ENCODE data around the gene AGAP2. TPM values are rescaled to one million over a fixed set of nuclear protein-coding genes. Genes with fewer than 3 reads are reported as not detected.

AGAP2 gene
- total RNA-seq, 4 donors from 2014 or later, result 0.29 to 6.3 (median 2.6) TPM

DNA sequence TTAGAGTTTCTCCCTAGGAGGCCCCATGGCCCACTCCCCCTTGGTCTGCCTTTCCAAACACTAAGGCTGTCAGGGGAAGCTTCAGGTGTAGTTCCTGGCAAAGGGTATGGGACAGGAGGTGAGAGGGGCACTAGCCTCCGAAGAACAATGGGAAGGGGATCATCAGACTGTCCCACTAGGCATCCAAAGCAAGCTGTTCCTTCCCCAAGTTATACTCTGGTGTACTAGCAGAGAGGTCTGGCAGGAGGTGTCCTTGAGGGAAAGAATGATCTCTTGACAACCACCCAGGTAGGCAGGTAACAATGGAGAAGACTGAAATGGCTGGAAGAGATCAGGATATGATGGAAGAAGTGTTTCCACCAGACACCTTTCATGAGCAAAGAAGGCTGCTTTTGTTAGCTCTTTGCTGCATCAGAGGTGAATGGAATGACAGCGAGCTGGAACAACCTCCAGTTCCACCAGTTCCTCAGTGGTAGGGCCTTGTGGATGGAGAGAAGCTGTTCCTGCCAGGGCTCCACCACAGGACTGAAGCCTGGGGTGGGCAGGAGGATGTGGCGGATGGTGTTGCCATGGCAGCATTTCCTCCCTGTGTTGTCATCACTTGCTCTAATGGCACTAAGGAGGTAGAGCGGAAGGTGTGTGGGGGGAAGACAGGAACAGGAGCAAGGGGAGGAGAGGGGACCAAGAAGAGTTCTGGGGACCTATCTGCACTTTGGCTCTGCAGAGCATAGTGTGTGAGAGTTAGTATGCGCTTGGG, 2.3 kb upstream of the AGAP2 start:
- TF ChIP-seq POLR2A (IDR thresholded peaks at IDR 0.05), result no peak
- Histone ChIP-seq H3K9me3 (no peaks in the 10 kb centered on the region), H3K27me3 (peaks cover 18 to 26% of the 10 kb centered on the region in 2 donors), H3K27ac (no peak overlapping the region), H3K4me1 (peaks cover 0 to 27% of the 10 kb centered on the region in 2 donors), H3K36me3 (no peaks in the 10 kb centered on the region), H3K4me3 (no peak overlapping the region)
- intact Hi-C loops (cut with DNase I; ENCODE audit: low total_unique reads), result no loop called here
- no peak for DNase-seq

DNA sequence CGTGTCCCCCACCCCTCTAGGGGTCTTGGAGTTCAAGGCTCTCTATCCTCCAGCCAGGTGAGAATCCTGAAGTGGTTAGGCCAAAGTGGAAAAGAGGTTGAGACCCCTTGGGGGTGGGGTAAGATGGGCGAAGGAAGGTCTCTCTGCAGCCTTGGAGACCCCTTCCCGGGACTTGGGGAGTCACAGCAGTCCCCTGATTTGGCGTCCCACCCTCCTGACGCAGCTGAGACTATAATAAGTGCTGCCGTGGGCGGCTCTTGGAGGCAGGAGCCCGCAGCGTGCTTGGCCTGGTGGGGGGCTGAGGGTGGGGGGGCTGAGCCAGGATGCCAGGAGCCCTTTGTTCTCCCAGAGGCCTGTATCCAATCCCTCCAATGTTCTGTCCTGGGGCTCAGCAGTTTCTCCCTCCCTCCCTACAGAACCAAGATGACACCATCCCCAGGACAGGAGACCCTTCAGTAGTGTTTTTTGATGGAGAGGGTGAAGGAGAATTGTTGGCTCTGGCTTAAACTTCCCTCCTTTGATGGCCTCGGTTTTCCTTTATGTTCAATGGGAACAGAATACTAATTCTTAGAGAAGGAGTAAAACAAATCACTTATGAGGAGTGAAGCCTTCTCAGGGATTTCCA, 1.5 kb upstream of the AGAP2 start:
- H3K27ac ChIP-seq, result no peak overlapping the region
- no peak for DNase-seq
- H3K27me3 ChIP-seq, result peaks cover 18 to 26% of the 10 kb centered on the region in 2 donors
- no peaks in the 10 kb centered on the region for H3K9me3 ChIP-seq
- intact Hi-C loops (cut with DNase I; ENCODE audit: low total_unique reads), result no loop called here
- H3K36me3 ChIP-seq, result no peaks in the 10 kb centered on the region
- peaks cover 0 to 29% of the 10 kb centered on the region in 2 donors for H3K4me1 ChIP-seq
- no peak overlapping the region for H3K4me3 ChIP-seq
- TF ChIP-seq, protein P1, sequence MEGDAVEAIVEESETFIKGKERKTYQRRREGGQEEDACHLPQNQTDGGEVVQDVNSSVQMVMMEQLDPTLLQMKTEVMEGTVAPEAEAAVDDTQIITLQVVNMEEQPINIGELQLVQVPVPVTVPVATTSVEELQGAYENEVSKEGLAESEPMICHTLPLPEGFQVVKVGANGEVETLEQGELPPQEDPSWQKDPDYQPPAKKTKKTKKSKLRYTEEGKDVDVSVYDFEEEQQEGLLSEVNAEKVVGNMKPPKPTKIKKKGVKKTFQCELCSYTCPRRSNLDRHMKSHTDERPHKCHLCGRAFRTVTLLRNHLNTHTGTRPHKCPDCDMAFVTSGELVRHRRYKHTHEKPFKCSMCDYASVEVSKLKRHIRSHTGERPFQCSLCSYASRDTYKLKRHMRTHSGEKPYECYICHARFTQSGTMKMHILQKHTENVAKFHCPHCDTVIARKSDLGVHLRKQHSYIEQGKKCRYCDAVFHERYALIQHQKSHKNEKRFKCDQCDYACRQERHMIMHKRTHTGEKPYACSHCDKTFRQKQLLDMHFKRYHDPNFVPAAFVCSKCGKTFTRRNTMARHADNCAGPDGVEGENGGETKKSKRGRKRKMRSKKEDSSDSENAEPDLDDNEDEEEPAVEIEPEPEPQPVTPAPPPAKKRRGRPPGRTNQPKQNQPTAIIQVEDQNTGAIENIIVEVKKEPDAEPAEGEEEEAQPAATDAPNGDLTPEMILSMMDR (IDR thresholded peaks at IDR 0.05), result no peak
- TF ChIP-seq POLR2A (IDR thresholded peaks at IDR 0.05), result no peak

DNA sequence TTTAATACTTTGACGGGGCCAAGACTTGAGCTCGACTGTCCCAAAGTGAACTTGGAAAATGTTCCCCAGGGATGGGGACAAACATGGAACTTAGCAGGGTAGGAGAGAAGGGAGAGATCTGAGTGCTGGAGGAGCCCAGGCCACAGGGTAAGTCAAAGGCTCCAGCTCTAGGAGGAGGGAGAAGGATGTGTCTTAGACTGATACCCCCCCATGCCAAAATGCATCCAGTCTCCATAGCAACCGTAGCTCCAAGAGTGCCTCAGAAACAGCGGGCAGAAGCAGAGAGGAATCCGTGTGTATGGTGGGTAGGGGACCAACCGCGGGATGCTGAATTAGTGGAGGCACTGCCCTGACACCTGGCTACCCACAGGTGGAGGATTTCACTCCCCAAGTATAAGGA, 845 bp upstream of the AGAP2 start:
- Histone ChIP-seq H3K27ac (no peak overlapping the region), H3K27me3 (peaks cover 18 to 29% of the 10 kb centered on the region in 2 donors), H3K36me3 (no peaks in the 10 kb centered on the region), H3K4me3 (no peak overlapping the region), H3K9me3 (no peaks in the 10 kb centered on the region), H3K4me1 (peaks cover 0 to 29% of the 10 kb centered on the region in 2 donors)
- intact Hi-C loops (cut with DNase I; ENCODE audit: low total_unique reads), result no loop called here
- TF ChIP-seq, protein P1 (IDR thresholded peaks at IDR 0.05), result no peak
- no peak for TF ChIP-seq POLR2A (IDR thresholded peaks at IDR 0.05)
- no peak for DNase-seq

DNA sequence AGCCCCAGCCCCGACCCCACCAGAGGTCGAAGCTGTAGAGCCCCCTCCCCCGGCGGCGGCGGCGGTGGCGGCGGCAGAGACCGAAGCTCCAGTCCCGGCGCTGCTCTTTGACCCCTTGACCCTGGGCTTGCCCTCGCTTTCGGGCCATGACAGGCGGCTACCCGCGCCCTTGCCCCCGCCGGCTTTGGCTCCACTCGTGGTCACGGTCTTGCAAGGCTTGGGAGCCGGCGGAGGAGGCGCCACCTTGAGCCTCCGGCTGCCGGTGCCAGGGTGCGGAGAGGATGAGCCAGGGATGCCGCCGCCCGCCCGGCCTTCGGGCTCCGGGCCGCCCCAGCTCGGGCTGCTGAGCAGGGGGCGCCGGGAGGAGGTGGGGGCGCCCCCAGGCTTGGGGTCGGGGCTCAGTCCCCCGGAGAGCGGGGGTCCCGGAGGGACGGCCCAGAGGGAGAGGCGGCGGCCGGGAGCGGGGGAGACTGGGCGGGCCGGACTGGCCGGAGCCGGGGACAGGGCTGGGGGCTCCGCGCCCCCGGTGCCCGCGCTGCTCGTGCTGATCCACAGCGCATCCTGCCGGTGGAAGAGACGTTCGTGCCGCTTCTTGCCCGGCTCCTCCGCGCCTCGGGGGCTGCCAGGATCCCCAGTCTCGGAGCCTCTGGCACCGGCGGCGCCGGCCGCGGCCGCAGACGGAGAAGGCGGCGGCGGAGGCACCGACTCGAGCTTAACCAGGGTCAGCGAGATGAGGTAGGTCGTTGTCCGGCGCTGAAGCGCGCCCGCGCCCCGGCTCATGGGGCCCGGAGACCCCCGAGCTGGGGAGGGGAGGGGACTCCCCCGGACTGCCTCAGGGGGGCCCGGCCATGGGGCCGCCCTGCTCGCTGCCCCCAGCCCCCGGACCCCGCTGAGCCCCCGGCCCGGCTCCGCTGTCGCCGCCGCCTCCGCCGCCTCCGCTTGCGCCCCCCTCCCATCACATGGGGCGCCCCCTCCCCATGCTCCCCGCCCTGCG, 778 bp downstream of the AGAP2 start:
- intact Hi-C loops (cut with DNase I; ENCODE audit: low total_unique reads), result no loop called here
- H3K27ac ChIP-seq, result no peak overlapping the region
- no peak for DNase-seq
- peak overlapping the region in 1 of 2 donors; percentile 30 for H3K4me3 ChIP-seq
- H3K9me3 ChIP-seq, result no peaks in the 10 kb centered on the region
- H3K27me3 ChIP-seq, result peaks cover 18 to 29% of the 10 kb centered on the region in 2 donors
- peaks cover 0 to 29% of the 10 kb centered on the region in 2 donors for H3K4me1 ChIP-seq
- TF ChIP-seq, protein P1 (IDR thresholded peaks at IDR 0.05), result peak in 2 of 4 experiments; percentile 3 to 33
- no peak for TF ChIP-seq POLR2A (IDR thresholded peaks at IDR 0.05)
- no peaks in the 10 kb centered on the region for H3K36me3 ChIP-seq

DNA sequence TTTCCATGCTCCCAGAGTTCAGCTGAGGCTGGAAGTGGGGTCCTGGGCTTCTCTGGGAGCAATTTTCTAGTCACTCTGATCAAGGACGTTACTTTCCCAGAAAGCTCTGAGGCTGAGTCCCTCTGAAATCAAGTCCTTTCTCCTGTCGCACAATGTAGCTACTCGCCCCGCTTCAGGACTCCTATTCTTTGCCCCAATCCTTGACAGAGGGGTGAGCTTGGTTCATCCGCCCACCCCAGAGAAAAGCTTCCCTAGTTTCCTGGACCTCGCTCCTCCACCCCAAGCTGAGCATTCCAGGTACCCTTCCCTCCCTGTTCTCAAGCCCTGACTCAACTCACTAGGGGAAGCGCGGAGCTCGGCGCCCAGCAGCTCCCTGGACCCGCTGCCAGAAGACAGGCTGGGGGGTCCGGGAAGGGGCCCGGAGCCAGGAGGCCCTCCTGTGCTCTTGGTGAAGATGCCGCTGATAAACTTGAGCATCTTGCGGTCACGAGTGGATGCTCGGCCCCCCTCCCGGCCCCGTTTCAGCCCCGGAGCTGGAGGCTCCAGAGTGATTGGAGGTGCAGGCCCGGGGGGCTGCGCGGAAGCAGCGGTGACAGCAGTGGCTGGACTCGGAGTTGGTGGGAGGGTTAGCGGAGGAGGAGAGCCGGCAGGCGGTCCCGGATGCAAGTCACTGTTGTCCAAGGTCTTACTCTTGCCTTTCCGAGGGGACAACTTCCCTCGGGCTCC, 1.6 kb downstream of the AGAP2 start:
- no peaks in the 10 kb centered on the region for H3K36me3 ChIP-seq
- no peaks in the 10 kb centered on the region for H3K9me3 ChIP-seq
- DNase-seq, result no peak
- H3K4me1 ChIP-seq, result peaks cover 0 to 29% of the 10 kb centered on the region in 2 donors
- TF ChIP-seq POLR2A (IDR thresholded peaks at IDR 0.05), result no peak
- TF ChIP-seq, protein P1 (IDR thresholded peaks at IDR 0.05), result no peak
- peaks cover 18 to 29% of the 10 kb centered on the region in 2 donors for H3K27me3 ChIP-seq
- no peak overlapping the region for H3K27ac ChIP-seq
- no peak overlapping the region for H3K4me3 ChIP-seq
- intact Hi-C loops (cut with DNase I; ENCODE audit: low total_unique reads), result no loop called here
